Activated T-cell treated with anti-CD3 and anti-CD28 coated beads, Interleukin-2, amount 50 U/mL, for 72 hours (primary cell): ENCODE results near the gene DENND1A. TPM values are rescaled to one million over a fixed set of nuclear protein-coding genes. Genes with fewer than 3 reads are reported as not detected.
A peak's percentile ranks its signal among the peaks of the same experiment; 100 is the strongest.
"Not testable (repeated sequence)": the region's sequence is repeated elsewhere in the genome, so short reads cannot be mapped to it uniquely, and the experiment has no call there.

Experiments used
- ATAC-seq, 2 donors: fragments of 150-1000 bp; cut with Tn5 transposase; replicated peaks in 1 of 2; 2 replicates each; pipeline ENCODE4 v1.10.0; 2021; ENCODE audit warnings: moderate library complexity in 2 of 2, mild to moderate bottlenecking in 1 of 2
- DNase-seq, 2 donors: peaks; one replicate each; pipeline ENCODE4 v3.0.0; 2021 to 2022; ENCODE audit warnings: mixed read lengths in 1 of 2
- H3K27ac Mint-ChIP-seq: one replicate; pipeline ENCODE4 v1.8.0; 2022; ENCODE audit warnings: mild to moderate bottlenecking, moderate library complexity, mixed read lengths
- H3K27me3 Mint-ChIP-seq: one replicate; pipeline ENCODE4 v1.8.0; 2022; ENCODE audit warnings: low read depth, mixed read lengths
- H3K36me3 Mint-ChIP-seq, 2 donors: one replicate each; pipeline ENCODE4 v1.8.0; 2022; ENCODE audit warnings: mixed read lengths in 2 of 2, mild to moderate bottlenecking in 1 of 2; ENCODE audit not compliant: insufficient read depth in 2 of 2
- H3K4me1 Mint-ChIP-seq: one replicate; pipeline ENCODE4 v1.8.0; 2022; ENCODE audit warnings: low read depth, mixed read lengths
- H3K4me3 Mint-ChIP-seq, 2 donors: one replicate each; pipeline ENCODE4 v1.8.0; 2022; ENCODE audit warnings: mild to moderate bottlenecking in 2 of 2, mixed read lengths in 2 of 2, moderate library complexity in 2 of 2
- H3K9me3 Mint-ChIP-seq, 2 donors: one replicate each; pipeline ENCODE4 v1.8.0; 2022; ENCODE audit warnings: mixed read lengths in 2 of 2
- total RNA-seq, 2 donors: library from RNA; stranded (reverse); gene quantifications; one replicate each; pipeline ENCODE4 v1.2.3, GENCODE V29; 2022

DENND1A gene
- total RNA-seq, 2 donors from 2014 or later = 18.3 to 18.5 TPM

- no peaks in the 10 kb centered on the region for H3K36me3 Mint-ChIP-seq
- no peak overlapping the region for H3K27ac Mint-ChIP-seq
- H3K9me3 Mint-ChIP-seq = peaks cover 0 to 3% of the 10 kb centered on the region in 2 donors
- H3K4me1 Mint-ChIP-seq = peaks cover 6% of the 10 kb centered on the region
- no peak for ATAC-seq
- DNase-seq = no peak
- H3K4me3 Mint-ChIP-seq = no peak overlapping the region
- peaks cover 12% of the 10 kb centered on the region for H3K27me3 Mint-ChIP-seq
Measured at GRCh38 chr9:123942542-123942941, 12.6 kb upstream of the DENND1A start.

GRCh38 chr9:123941524-123942070 is 11.7 kb upstream of the DENND1A start:
- Mint-ChIP-seq H3K27ac (no peak overlapping the region), H3K36me3 (no peaks in the 10 kb centered on the region), H3K27me3 (peaks cover 14% of the 10 kb centered on the region), H3K4me1 (peaks cover 6% of the 10 kb centered on the region), H3K4me3 (no peak overlapping the region), H3K9me3 (peaks cover 0 to 3% of the 10 kb centered on the region in 2 donors)
- DNase-seq (no peak), ATAC-seq (no peak)

GRCh38 chr9:123940721-123941523 is 11.0 kb upstream of the DENND1A start:
- peak in 1 of 2 donors; percentile 4 for DNase-seq

GRCh38 chr9:123938401-123938800 is 8.5 kb upstream of the DENND1A start:
- no peak overlapping the region for H3K4me3 Mint-ChIP-seq
- ATAC-seq = no peak

More at GRCh38 chr9:123940721-123941523, 11.0 kb upstream of the DENND1A start:
- peaks cover 0 to 4% of the 10 kb centered on the region in 2 donors for H3K36me3 Mint-ChIP-seq
- peak; percentile 83 to 85 for ATAC-seq
- H3K27me3 Mint-ChIP-seq = peaks cover 21% of the 10 kb centered on the region
- peaks cover 0 to 4% of the 10 kb centered on the region in 2 donors for H3K9me3 Mint-ChIP-seq
- peaks cover 6% of the 10 kb centered on the region for H3K4me1 Mint-ChIP-seq
- H3K27ac Mint-ChIP-seq = no peak overlapping the region
- no peak overlapping the region for H3K4me3 Mint-ChIP-seq

GRCh38 chr9:123936575-123936974 is 6.6 kb upstream of the DENND1A start:
- not testable (repeated sequence) for H3K4me1 Mint-ChIP-seq, H3K9me3 Mint-ChIP-seq, H3K4me3 Mint-ChIP-seq, H3K36me3 Mint-ChIP-seq, DNase-seq, ATAC-seq, H3K27ac Mint-ChIP-seq
- peaks cover 49% of the 10 kb centered on the region for H3K27me3 Mint-ChIP-seq

More at GRCh38 chr9:123938401-123938800, 8.5 kb upstream of the DENND1A start:
- Mint-ChIP-seq H3K9me3 (peaks cover 0 to 1% of the 10 kb centered on the region in 2 donors), H3K27ac (no peak overlapping the region), H3K27me3 (peaks cover 46% of the 10 kb centered on the region), H3K4me1 (peaks cover 6% of the 10 kb centered on the region), H3K36me3 (peaks cover 0 to 4% of the 10 kb centered on the region in 2 donors)
- no peak for DNase-seq

GRCh38 chr9:123933440-123934212 is 3.7 kb upstream of the DENND1A start:
- peaks cover 0 to 1% of the 10 kb centered on the region in 2 donors for H3K9me3 Mint-ChIP-seq
- H3K36me3 Mint-ChIP-seq = peaks cover 0 to 5% of the 10 kb centered on the region in 2 donors
- H3K4me1 Mint-ChIP-seq = peaks cover 13% of the 10 kb centered on the region
- no peak overlapping the region for H3K27ac Mint-ChIP-seq
- no peak for DNase-seq
- H3K4me3 Mint-ChIP-seq = no peak overlapping the region
- ATAC-seq = no peak
- H3K27me3 Mint-ChIP-seq = peaks cover 47% of the 10 kb centered on the region

- Mint-ChIP-seq H3K36me3 (peaks cover 3 to 5% of the 10 kb centered on the region in 2 donors), H3K9me3 (no peaks in the 10 kb centered on the region), H3K4me1 (peaks cover 33% of the 10 kb centered on the region), H3K27ac (peak overlapping the region; percentile 61), H3K27me3 (peaks cover 17% of the 10 kb centered on the region), H3K4me3 (peak overlapping the region; percentile 84 to 90)
- peak in 1 of 2 donors; percentile 38 for DNase-seq
- peak; percentile 9 to 12 for ATAC-seq
Measured at GRCh38 chr9:123929177-123929869, 603 bp downstream of the DENND1A start.

GRCh38 chr9:123928533-123929176 is 1.3 kb downstream of the DENND1A start:
- peak overlapping the region; percentile 84 to 90 for H3K4me3 Mint-ChIP-seq
- H3K27ac Mint-ChIP-seq = peak overlapping the region; percentile 61
- H3K9me3 Mint-ChIP-seq = peaks cover 0 to 3% of the 10 kb centered on the region in 2 donors
- ATAC-seq (no peak), DNase-seq (no peak)
- H3K36me3 Mint-ChIP-seq = peaks cover 3 to 8% of the 10 kb centered on the region in 2 donors
- peaks cover 33% of the 10 kb centered on the region for H3K4me1 Mint-ChIP-seq
- H3K27me3 Mint-ChIP-seq = peaks cover 10% of the 10 kb centered on the region

- ATAC-seq (no peak), DNase-seq (no peak)
- H3K27me3 Mint-ChIP-seq = peaks cover 5% of the 10 kb centered on the region
- peak overlapping the region; percentile 84 to 90 for H3K4me3 Mint-ChIP-seq
- peaks cover 38% of the 10 kb centered on the region for H3K4me1 Mint-ChIP-seq
- peaks cover 3 to 11% of the 10 kb centered on the region in 2 donors for H3K36me3 Mint-ChIP-seq
- H3K9me3 Mint-ChIP-seq = peaks cover 0 to 6% of the 10 kb centered on the region in 2 donors
- peak overlapping the region; percentile 14 for H3K27ac Mint-ChIP-seq
Measured at GRCh38 chr9:123927625-123928532, 2.0 kb downstream of the DENND1A start.

- no peak for ATAC-seq
- H3K4me3 Mint-ChIP-seq = no peak overlapping the region
Measured at GRCh38 chr9:123926941-123927340, 3.0 kb downstream of the DENND1A start.

GRCh38 chr9:123925819-123926218 is 4.1 kb downstream of the DENND1A start:
- Mint-ChIP-seq H3K9me3 (peaks cover 0 to 6% of the 10 kb centered on the region in 2 donors), H3K36me3 (peaks cover 3 to 11% of the 10 kb centered on the region in 2 donors), H3K4me1 (peaks cover 38% of the 10 kb centered on the region), H3K27me3 (peaks cover 4% of the 10 kb centered on the region), H3K27ac (no peak overlapping the region), H3K4me3 (no peak overlapping the region)
- ATAC-seq = no peak
- no peak for DNase-seq

More at GRCh38 chr9:123926941-123927340, 3.0 kb downstream of the DENND1A start:
- Mint-ChIP-seq H3K36me3 (peaks cover 3 to 11% of the 10 kb centered on the region in 2 donors), H3K9me3 (peaks cover 0 to 6% of the 10 kb centered on the region in 2 donors), H3K27me3 (peaks cover 5% of the 10 kb centered on the region), H3K27ac (no peak overlapping the region), H3K4me1 (peaks cover 38% of the 10 kb centered on the region)
- DNase-seq = no peak
